Left ventricle myocardium inferior (tissue), 1 donor: Measurements from ENCODE around the gene FUT2. TPM values are rescaled to one million over a fixed set of nuclear protein-coding genes. Genes with fewer than 3 reads are reported as not detected.
A peak's percentile ranks its signal among the peaks of the same experiment; 100 is the strongest.

ENCODE experiments used
- DNase-seq: peaks from one replicate; pipeline ENCODE4 v3.0.0-alpha.2; 2020
- H3K27ac ChIP-seq: fragments of 200-600 bp; replicated peaks from 2 replicates; pipeline ENCODE4 v1.8.0; 2021
- H3K27me3 ChIP-seq: fragments of 200-600 bp; 2 replicates; pipeline ENCODE4 v1.8.0; 2021; ENCODE audit warnings: low read depth
- H3K36me3 ChIP-seq: fragments of 200-600 bp; 2 replicates; pipeline ENCODE4 v1.8.0; 2021
- H3K4me1 ChIP-seq: fragments of 200-600 bp; 2 replicates; pipeline ENCODE4 v1.8.0; 2021
- H3K4me3 ChIP-seq: fragments of 200-600 bp; 2 replicates; pipeline ENCODE4 v1.8.0; 2021; ENCODE audit warnings: mild to moderate bottlenecking, moderate library complexity
- H3K9me3 ChIP-seq: fragments of 200-600 bp; replicated peaks from 2 replicates; pipeline ENCODE4 v1.8.0; 2021
- CTCF ChIP-seq: fragments of 200-600 bp; IDR thresholded peaks from 2 replicates; pipeline ENCODE4 v1.8.0; 2021; ENCODE audit warnings: antibody characterized with exemption, mild to moderate bottlenecking, borderline replicate concordance
- intact Hi-C: fragments of 100-400 bp; cut with micrococcal nuclease; formaldehyde crosslinking; loops from one replicate; pipeline ENCODE4 v1.11.0; 2022
- long read RNA-seq: library from polyadenylated mRNA; unstranded; transcript quantifications from one replicate; pipeline ENCODE4 v2.0.0, GENCODE V29; 2021
- total RNA-seq: library from RNA; stranded (reverse); fragmentation: NEBNext Ultra II Directional; extraction: Animal tissue kit (Norgen Biotek cat#: 25700); gene quantifications from one replicate; pipeline ENCODE4 v1.2.1, GENCODE V29; 2021
- donor health status: DM: no; HTN: yes; CAD: no; lungs with severe emphysema.

Gene FUT2
- total RNA-seq = not detected
- long read RNA-seq = 0 reads

DNA sequence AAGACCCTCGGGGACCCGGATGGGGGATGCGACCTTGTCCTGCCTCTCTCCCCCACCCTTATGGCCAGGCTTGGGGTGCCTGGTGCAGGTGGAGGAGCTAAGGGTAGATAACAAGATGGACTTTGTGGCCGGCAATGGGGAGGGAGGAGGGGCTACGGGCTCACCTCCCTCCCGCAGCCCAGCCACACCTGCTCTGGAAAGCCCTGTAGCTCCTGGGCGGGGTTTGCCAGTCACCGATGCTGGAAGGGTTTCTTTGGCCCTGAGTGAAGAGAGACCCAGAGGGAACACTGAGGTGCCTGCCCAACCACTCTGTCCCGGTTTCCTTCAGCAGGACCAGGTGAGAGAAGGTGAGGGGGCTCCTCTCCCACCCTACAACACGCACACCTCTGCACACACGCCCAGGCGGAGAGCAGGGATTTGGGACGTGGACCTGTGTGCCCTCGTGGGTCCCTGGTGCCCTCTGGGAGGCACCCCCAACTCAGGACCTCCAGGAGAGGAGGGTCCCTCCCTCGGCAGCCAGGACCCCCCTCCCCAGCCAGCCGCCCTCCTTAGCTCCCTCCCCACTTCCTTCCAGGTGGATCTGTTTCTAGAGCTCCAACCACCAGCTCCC is at the start of gene FUT2:
Gene FUT2, plus strand, starts transcription at position 229 of the 610 bp plus-strand sequence. CDS start 6,986 bp downstream, outside the sequence.
- H3K9me3 ChIP-seq = no peaks in the 10 kb centered on the region
- H3K36me3 ChIP-seq = no peaks in the 10 kb centered on the region
- intact Hi-C loops = no loop called here
- peak within 1 kb of the TSS; percentile 52 for H3K4me3 ChIP-seq
- peaks cover 15% of the 10 kb centered on the region for H3K4me1 ChIP-seq
- no peak for TF ChIP-seq CTCF
- peak within 1 kb of the TSS; percentile 18 for H3K27ac ChIP-seq
- no peak for DNase-seq
- H3K27me3 ChIP-seq = peaks cover 26% of the 10 kb centered on the region

GRCh38 chr19:48646001-48646721 is 49.6 kb upstream of the FUT2 start, which contains the start of gene CA11:
TSS of gene CA11 (minus strand) at chr19:48646187. CDS start at chr19:48645632, 555 bp downstream.
- H3K36me3 ChIP-seq = no peaks in the 10 kb centered on the region
- peaks cover 24% of the 10 kb centered on the region for H3K4me1 ChIP-seq
- H3K27ac ChIP-seq = peak within 1 kb of the TSS; percentile 87
- TF ChIP-seq CTCF = peak; percentile 91
- H3K4me3 ChIP-seq = peak within 1 kb of the TSS; percentile 73
- intact Hi-C loops = loop anchor here (5.0 to 10.0 kb wide), 2 partner anchors 99 to 141 kb away; partner anchors contain the start of genes IZUMO1 and RASIP1
- no peaks in the 10 kb centered on the region for H3K27me3 ChIP-seq
- DNase-seq = peak; percentile 88
- H3K9me3 ChIP-seq = no peaks in the 10 kb centered on the region

DNA sequence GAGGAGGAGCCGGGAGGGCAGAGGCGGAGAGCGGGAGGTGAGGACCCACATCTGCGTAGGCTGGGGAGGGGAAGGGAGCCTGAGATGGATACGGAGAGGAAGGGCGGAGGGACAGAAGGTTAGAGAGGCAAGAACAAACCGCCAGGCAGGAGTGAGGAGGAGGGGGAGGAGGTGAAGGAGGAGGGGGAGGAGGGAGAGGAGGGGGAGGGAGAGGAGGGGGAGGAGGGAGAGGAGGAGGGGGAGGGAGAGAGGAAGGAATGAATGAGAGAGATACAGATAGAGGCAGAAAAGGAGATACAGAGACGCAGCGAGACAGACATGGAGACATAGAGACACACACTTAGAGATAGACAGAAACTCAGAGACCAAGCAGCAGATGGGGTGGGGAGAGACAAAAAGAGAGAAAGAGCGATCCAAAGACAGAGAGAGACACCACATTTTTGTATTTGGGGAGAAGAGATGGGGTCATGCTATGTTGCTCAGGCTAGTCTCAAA is 49.0 kb upstream of the FUT2 start:
- intact Hi-C loops = loop anchor here (5.0 to 10.0 kb wide), 2 partner anchors 98 to 141 kb away; partner anchors contain the start of genes IZUMO1 and RASIP1
- DNase-seq = no peak
- H3K4me1 ChIP-seq = peaks cover 24% of the 10 kb centered on the region

GRCh38 chr19:48648134-48648533 is 47.6 kb upstream of the FUT2 start:
- peaks cover 24% of the 10 kb centered on the region for H3K4me1 ChIP-seq
- no peak overlapping the region for H3K27ac ChIP-seq
- no peak for TF ChIP-seq CTCF
- H3K27me3 ChIP-seq = no peaks in the 10 kb centered on the region
- intact Hi-C loops = loop anchor here (5.0 to 10.0 kb wide), 2 partner anchors 97 to 139 kb away; partner anchors contain the start of genes IZUMO1 and RASIP1
- no peak overlapping the region for H3K4me3 ChIP-seq
- no peak for DNase-seq
- no peaks in the 10 kb centered on the region for H3K36me3 ChIP-seq
- H3K9me3 ChIP-seq = no peaks in the 10 kb centered on the region

More for the DNA sequence above, 49.0 kb upstream of the FUT2 start:
- Histone ChIP-seq H3K9me3 (no peaks in the 10 kb centered on the region), H3K27me3 (no peaks in the 10 kb centered on the region), H3K36me3 (no peaks in the 10 kb centered on the region), H3K27ac (peak overlapping the region; percentile 87), H3K4me3 (peak overlapping the region; percentile 73)
- TF ChIP-seq CTCF = no peak

DNA sequence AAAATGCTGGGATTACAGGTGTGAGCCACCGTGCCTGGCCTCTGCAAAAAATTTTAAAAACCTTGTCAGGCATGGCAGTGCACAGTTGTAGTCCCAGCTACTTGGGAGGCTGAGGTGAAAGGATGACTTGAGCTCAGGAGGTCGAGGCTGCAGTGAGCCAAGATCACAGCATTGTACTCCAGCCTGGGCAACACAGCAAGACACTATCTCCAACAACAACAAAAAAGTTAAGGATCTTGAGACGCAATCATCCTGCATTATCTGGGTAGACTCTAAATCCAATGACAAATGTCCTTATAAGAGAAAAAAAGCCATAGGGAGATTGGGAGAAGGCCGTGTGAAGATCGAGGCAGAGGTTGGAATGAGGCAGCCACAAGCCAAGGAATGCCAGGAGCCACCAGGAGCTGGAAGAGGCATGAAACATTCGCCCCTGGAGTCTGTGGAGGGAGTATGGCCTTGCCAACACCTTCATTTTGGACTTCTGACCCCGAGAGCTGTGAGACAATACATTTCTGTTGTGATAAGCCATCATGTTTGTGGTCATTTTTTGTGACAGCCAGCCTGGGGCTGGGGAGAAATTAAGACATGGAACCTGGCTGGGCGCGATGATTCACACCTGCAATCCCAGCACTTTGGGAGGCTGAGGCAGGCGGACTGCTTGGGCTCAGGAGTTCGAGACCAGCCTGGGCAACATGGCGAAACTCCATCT is 44.6 kb upstream of the FUT2 start:
- DNase-seq = no peak
- peaks cover 4% of the 10 kb centered on the region for H3K4me1 ChIP-seq
- H3K27me3 ChIP-seq = no peaks in the 10 kb centered on the region
- no peak for TF ChIP-seq CTCF
- no peak overlapping the region for H3K27ac ChIP-seq
- H3K9me3 ChIP-seq = no peaks in the 10 kb centered on the region
- H3K4me3 ChIP-seq = no peak overlapping the region
- intact Hi-C loops = no loop called here
- no peaks in the 10 kb centered on the region for H3K36me3 ChIP-seq
